SH-SY5Y (cell line): ENCODE results near the gene GABRG3.

Source experiments
- GATA2 ChIP-seq: IDR thresholded peaks from 2 replicates; pipeline ENCODE4 v1.6.1; 2011; ENCODE audit warnings: mild to moderate bottlenecking, low read depth, low read length
- GATA3 ChIP-seq: IDR thresholded peaks from 2 replicates; pipeline ENCODE4 v1.6.1; 2011; ENCODE audit warnings: low read depth, mild to moderate bottlenecking, low read length, moderate library complexity

The GABRG3 gene

GRCh38 chr15:27043770-27044169 lies 72.8 kb downstream of the GABRG3 start:
- TF ChIP-seq GATA2 = no peak
- no peak for TF ChIP-seq GATA3

GRCh38 chr15:27045796-27046195 lies 74.8 kb downstream of the GABRG3 start:
- no peak for TF ChIP-seq GATA2
- no peak for TF ChIP-seq GATA3

- TF ChIP-seq GATA2 = no peak
- TF ChIP-seq GATA3 = no peak
Measured at GRCh38 chr15:27046880-27047279, 75.9 kb downstream of the GABRG3 start.

GRCh38 chr15:27050163-27050562 lies 79.2 kb downstream of the GABRG3 start:
- TF ChIP-seq GATA2 (no peak), GATA3 (no peak)

GRCh38 chr15:27054426-27054825 lies 83.4 kb downstream of the GABRG3 start:
- TF ChIP-seq GATA3 (no peak), GATA2 (no peak)

- no peak for TF ChIP-seq GATA2
- TF ChIP-seq GATA3 = no peak
Measured at GRCh38 chr15:27057904-27058645, 87.1 kb downstream of the GABRG3 start.

GRCh38 chr15:27058939-27059338 lies 88.0 kb downstream of the GABRG3 start:
- no peak for TF ChIP-seq GATA3
- TF ChIP-seq GATA2 = no peak

GRCh38 chr15:27059610-27060202 lies 88.7 kb downstream of the GABRG3 start:
- no peak for TF ChIP-seq GATA3
- TF ChIP-seq GATA2 = no peak

GRCh38 chr15:27061739-27062138 lies 90.8 kb downstream of the GABRG3 start:
- TF ChIP-seq GATA3 (no peak), GATA2 (no peak)

- TF ChIP-seq GATA2 = no peak
Measured at GRCh38 chr15:27062951-27063350, 92.0 kb downstream of the GABRG3 start.

- TF ChIP-seq GATA2 (no peak), GATA3 (no peak)
Measured at GRCh38 chr15:27064080-27064479, 93.1 kb downstream of the GABRG3 start.

GRCh38 chr15:27065151-27065550 lies 94.2 kb downstream of the GABRG3 start:
- TF ChIP-seq GATA2 (no peak), GATA3 (no peak)

GRCh38 chr15:27065785-27066184 lies 94.8 kb downstream of the GABRG3 start:
- TF ChIP-seq GATA2 (no peak), GATA3 (no peak)

- TF ChIP-seq GATA2 = no peak
- no peak for TF ChIP-seq GATA3
Measured at GRCh38 chr15:27066446-27066845, 95.5 kb downstream of the GABRG3 start.

- no peak for TF ChIP-seq GATA3
- TF ChIP-seq GATA2 = no peak
Measured at GRCh38 chr15:27067175-27067574, 96.2 kb downstream of the GABRG3 start.
